ENCODE results near the gene SPDYC.

The SPDYC gene

DNA sequence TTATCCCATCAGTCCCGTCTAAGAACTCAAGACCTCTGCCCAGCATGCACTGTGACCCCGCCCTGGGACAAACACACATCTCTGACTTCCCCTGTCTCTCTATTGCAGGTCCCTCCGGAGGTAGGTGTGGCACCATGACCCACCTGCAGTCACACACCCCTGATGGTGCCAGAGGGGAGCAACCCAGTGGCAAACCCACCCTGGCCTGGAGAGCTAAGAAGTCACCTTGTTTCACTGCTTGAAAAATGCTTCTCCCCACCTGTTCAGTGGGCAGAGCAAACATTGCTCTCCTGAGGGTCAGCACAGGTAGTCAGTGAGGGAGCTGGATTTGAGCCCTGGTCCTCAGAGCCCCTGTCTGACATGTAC is 35.6 kb downstream of the SPDYC start:
- no peak for DNase-seq (ENCODE audit: low spot score)
- FAIRE-seq, result no peak

GRCh38 chr11:65206441-65206841 is 36.4 kb downstream of the SPDYC start:
- FAIRE-seq (no peak), DNase-seq (ENCODE audit: low spot score) (no peak)

- FAIRE-seq, result no peak
- no peak for DNase-seq (ENCODE audit: low spot score)
These were observed 36.9 kb downstream of the SPDYC start for GRCh38 chr11:65206901-65207300.

GRCh38 chr11:65207918-65208784 is 38.1 kb downstream of the SPDYC start:
- FAIRE-seq, result no peak
- DNase-seq (ENCODE audit: low spot score), result no peak

DNA sequence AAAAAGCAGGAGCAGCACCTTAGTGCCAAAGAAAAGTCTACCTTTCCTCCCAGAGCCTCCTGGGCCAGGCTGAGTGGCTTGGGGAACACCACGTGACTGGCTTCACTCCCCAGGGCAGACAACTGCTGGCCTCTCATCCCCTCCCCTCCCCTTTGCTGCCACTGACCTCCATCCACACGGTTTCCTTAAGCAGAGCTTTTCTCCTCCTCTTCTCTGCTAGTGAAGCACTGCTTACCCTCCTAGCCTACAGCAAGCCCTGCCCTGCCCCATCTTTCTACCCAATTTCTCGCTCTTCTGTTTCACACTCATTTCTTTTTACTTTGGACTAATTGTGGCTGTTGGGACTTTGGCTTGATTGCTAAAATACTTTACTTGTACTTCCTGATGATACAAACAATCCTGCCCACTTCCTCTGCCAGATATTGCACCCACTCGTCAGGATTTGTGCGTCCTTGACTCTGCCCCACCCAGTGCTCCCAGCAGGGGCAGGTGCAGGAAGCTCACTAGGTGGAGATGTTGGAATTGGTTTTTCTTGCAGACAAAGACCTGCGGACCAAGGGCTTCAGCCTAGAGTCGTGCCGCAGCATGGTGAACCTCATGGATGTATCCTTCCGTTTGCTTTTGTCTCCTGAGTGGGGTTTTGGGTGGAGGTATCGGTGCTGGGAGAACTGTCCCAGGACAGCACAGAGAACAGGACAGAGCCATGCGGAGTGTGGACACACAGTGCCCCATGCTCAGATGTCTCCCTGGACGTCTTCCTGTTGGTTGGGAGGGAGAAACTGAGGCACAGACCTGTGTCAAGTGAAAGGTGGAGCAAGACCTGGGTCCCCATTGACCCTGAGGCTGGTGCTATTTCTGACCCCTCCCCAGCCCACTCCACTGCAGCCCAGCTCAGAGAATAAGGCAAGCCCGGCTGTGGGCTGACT is 39.0 kb downstream of the SPDYC start:
- DNase-seq (ENCODE audit: low spot score) (no peak), FAIRE-seq (peak; percentile 30)

- no peak for DNase-seq (ENCODE audit: low spot score)
- FAIRE-seq, result no peak
These were observed 39.8 kb downstream of the SPDYC start for GRCh38 chr11:65209711-65210360.

- FAIRE-seq (no peak), DNase-seq (ENCODE audit: low spot score) (no peak)
These were observed 40.3 kb downstream of the SPDYC start for GRCh38 chr11:65210361-65210731.

GRCh38 chr11:65210748-65211147 is 40.7 kb downstream of the SPDYC start:
- no peak for DNase-seq (ENCODE audit: low spot score)
- FAIRE-seq, result no peak

DNA sequence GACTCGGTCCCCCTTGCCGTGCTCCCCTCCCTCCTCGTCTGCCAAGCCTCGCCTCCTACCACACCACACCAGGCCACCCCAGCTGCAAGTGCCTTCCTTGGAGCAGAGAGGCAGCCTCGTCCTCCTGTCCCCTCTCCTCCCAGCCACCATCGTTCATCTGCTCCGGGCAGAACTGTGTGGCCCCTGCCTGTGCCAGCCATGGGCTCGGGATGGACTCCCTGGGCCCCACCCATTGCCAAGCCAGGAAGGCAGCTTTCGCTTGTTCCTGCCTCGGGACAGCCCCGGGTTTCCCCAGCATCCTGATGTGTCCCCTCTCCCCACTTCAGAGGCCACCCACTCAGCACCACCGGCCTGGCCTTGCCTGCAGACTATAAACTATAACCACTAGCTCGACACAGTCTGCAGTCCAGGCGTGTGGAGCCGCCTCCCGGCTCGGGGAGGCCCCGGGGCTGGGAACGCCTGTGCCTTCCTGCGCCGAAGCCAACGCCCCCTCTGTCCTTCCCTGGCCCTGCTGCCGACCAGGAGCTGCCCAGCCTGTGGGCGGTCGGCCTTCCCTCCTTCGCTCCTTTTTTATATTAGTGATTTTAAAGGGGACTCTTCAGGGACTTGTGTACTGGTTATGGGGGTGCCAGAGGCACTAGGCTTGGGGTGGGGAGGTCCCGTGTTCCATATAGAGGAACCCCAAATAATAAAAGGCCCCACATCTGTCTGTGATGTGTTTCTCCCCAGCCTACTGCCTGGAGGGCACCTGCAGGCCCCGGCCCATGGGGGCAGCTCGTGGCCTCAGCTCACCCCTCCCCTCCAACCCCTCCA is 41.5 kb downstream of the SPDYC start:
- DNase-seq (ENCODE audit: low spot score), result no peak
- no peak for FAIRE-seq

GRCh38 chr11:65212226-65212801 is 42.3 kb downstream of the SPDYC start:
- no peak for FAIRE-seq
- peak; percentile 2 for DNase-seq (ENCODE audit: low spot score)

- FAIRE-seq, result no peak
- peak; percentile 5 for DNase-seq (ENCODE audit: low spot score)
These were observed 43.5 kb downstream of the SPDYC start for GRCh38 chr11:65213322-65214211.

DNA sequence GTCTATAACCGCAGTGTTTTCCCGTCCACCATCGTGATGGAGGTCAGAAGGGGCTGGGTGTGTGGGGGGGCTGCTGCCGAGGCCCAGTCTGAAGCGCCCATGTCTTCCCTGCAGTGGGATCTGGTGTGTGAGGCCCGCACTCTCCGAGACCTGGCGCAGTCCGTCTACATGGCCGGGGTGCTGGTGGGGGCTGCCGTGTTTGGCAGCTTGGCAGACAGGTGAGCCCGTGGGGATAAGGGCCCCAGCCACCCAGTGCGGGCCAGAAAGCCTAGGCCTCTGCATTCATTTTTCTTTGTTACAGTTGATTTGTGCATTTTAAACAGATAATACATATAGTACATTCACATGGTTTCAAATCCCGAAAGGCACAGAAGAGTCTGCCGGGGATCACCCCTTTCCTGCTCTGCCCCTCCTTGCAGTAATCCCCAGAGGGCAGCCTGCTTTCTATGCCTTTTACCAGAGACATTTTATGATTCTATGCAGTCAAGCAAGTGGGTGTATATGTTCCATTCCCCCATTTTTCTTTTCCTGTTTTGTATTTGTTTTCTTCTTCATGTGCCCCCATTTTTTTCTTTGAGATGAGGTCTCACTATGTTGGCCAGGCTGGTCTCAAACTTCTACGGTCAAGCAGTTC is 44.3 kb downstream of the SPDYC start:
- no peak for FAIRE-seq
- peak; percentile 1 for DNase-seq (ENCODE audit: low spot score)

- DNase-seq (ENCODE audit: low spot score), result peak; percentile 2
- peak; percentile 55 for FAIRE-seq
These were observed 45.5 kb downstream of the SPDYC start for GRCh38 chr11:65215441-65216076.

DNA sequence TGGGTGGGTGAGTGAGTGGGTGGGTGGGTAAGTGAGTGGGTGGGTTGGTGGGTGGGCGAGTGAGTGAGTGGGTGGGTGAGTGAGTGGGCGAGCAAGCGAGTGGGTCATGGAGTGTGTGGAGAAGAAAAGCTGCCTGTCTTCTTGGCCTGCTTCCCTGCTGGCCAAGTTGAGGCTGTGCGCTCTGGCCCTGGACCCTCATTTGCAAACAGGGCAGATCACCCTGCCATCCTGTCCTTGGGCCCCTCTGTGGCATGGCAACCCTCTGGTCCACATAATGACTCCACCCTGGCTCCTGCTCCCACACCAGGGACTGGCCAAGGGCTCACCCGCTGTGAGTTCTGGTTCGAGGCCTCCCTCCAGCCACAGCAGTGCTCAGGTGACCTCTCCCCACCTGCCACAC is 46.8 kb downstream of the SPDYC start:
- DNase-seq (ENCODE audit: low spot score), result peak; percentile 3

GRCh38 chr11:65217441-65218423 is 47.7 kb downstream of the SPDYC start:
- DNase-seq (ENCODE audit: low spot score) (no peak), FAIRE-seq (no peak)

More for the DNA sequence above, 46.8 kb downstream of the SPDYC start:
- no peak for FAIRE-seq

DNA sequence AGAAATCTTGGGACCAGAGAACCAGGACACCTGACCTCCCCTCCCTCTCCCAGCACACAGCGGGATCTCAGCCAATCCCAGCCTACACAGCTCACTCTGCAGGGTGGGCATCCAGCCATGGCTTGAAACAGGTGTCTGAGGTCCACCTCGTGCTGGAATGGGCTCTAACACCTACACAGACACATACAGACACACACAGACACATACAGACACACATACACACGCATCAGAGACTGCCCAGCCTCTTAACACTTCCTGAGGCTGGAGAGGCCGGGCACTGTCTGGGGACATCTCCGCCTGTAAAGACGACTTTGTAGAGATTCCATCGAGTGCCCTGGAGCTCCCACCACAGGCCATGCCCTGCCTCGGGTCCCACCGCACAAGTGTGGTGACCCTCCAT is 48.4 kb downstream of the SPDYC start:
- no peak for DNase-seq (ENCODE audit: low spot score)
- no peak for FAIRE-seq

- no peak for DNase-seq (ENCODE audit: low spot score)
- no peak for FAIRE-seq
These were observed 49.8 kb downstream of the SPDYC start for GRCh38 chr11:65219930-65220213.

DNA sequence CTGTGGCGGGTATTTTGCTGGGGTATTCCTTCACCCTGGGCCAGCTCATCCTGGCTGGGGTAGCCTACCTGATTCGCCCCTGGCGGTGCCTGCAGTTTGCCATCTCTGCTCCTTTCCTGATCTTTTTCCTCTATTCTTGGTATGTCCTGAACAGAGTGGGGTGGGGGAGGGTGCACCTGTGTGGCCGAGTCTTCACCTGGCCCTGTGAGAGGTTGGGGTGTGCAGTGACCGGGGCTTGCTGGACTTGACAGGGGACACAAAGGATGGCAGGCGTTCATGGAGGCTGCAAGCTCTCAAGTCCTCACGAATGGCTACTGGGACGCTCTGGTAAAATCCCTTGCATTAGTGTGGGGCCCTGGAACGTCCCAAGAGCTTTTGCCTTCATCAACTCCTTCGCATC is 51.0 kb downstream of the SPDYC start:
- no peak for FAIRE-seq
- no peak for DNase-seq (ENCODE audit: low spot score)

All from urothelium cell line (cell line).